Stimulated activated CD4-positive, alpha-beta T cell treated with anti-CD3 and anti-CD28 coated beads, Interleukin-4, amount 100 ng/mL, for 48 hours (primary cell): Measurements from ENCODE around the gene PMS2.
"Not testable (repeated sequence)": the region's sequence is repeated elsewhere in the genome, so short reads cannot be mapped to it uniquely, and the experiment has no call there.

ENCODE experiments used
- DNase-seq, 2 donors: peaks; one replicate each; pipeline ENCODE4 v3.0.0-alpha.2; 2020; ENCODE audit warnings: low read depth in 2 of 2

PMS2 gene, protein sequence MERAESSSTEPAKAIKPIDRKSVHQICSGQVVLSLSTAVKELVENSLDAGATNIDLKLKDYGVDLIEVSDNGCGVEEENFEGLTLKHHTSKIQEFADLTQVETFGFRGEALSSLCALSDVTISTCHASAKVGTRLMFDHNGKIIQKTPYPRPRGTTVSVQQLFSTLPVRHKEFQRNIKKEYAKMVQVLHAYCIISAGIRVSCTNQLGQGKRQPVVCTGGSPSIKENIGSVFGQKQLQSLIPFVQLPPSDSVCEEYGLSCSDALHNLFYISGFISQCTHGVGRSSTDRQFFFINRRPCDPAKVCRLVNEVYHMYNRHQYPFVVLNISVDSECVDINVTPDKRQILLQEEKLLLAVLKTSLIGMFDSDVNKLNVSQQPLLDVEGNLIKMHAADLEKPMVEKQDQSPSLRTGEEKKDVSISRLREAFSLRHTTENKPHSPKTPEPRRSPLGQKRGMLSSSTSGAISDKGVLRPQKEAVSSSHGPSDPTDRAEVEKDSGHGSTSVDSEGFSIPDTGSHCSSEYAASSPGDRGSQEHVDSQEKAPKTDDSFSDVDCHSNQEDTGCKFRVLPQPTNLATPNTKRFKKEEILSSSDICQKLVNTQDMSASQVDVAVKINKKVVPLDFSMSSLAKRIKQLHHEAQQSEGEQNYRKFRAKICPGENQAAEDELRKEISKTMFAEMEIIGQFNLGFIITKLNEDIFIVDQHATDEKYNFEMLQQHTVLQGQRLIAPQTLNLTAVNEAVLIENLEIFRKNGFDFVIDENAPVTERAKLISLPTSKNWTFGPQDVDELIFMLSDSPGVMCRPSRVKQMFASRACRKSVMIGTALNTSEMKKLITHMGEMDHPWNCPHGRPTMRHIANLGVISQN

DNA sequence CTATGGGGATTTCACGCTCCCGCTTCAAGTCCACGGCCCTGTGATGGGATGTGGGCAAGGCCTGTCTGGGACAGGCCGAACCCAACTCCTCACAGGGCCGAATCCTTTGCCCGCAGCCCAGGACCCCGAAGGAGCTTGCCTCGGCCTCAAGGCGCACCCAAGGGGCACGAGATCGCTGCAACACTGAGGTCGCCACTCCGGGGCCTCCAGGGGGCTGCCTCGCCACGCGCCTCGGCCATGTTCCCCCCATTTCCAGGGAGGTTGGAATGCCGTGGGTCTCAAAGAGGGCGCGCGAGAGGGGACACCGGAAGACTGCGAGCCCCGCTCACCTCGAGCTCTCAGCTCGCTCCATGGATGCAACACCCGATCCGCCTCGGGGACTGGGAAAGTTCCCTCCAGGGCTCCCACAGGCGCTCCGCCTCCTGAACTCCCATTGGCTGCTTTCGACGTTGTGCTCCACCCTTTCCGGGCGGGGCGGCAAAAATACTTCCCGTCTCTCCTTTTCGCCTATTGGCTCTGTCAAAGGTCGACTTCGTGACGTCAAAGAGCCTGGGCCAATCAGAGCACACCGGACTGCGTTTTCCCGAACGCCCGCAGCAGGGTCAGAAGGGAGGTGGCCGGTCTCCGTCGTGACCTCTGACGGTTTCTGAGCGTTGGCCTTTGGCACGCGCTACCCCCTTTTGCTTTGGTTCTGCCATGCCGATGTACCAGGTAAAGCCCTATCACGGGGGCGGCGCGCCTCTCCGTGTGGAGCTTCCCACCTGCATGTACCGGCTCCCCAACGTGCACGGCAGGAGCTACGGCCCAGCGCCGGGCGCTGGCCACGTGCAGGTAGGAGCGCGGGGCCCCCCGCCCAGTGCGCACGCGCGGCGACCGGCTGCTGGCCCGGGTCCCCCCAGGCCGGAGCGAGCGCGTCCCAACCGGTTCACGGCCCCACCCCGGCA is at the start of gene PMS2, which contains the start of gene AIMP2:
Gene PMS2, minus strand, starts transcription at position 382 of the 944 bp plus-strand sequence. Its CDS starts 30 bp downstream, at position 352.
Gene AIMP2, plus strand, starts transcription at position 605 of the 944 bp plus-strand sequence. Its CDS starts 92 bp downstream, at position 697.
- peak; percentile 93 to 97 for DNase-seq

DNA sequence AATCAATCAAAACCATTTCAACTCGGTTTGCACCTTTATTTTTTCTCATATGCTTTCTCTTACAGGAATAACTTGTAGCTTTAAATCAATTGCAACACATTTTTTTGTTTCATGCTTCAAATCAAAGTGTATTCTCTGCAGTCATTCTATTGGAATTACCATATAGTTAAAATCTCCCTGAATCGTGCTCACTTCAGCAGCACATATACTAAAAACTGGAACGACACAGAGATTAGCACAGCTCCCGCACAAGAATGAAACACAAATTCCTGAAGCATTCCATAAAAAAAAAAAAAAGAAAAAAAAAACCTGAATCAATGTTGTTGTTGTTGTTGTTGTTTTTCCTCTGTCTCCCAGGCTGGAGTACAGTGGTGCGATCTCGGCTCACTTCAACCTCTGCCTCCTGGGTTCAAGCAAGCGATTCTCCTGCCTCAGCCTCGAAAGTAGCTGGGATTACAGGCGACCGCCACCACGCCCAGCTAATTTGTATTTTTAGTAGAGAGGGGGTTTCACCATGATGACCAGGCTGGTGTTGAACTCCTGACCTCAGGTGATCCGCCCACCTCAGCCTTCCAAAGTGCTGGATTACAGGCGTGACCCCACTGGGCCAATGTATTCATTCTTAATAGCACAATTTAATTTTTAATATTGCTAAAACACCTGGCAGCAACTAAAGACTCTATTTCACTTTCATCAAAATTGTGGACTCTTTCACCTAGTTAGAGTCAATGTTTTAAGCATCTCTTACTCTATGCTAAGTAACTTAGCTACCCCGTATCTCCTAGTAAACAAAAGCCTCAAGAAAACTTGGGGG is 48.7 kb upstream of the PMS2 start:
- DNase-seq, result no peak

DNA sequence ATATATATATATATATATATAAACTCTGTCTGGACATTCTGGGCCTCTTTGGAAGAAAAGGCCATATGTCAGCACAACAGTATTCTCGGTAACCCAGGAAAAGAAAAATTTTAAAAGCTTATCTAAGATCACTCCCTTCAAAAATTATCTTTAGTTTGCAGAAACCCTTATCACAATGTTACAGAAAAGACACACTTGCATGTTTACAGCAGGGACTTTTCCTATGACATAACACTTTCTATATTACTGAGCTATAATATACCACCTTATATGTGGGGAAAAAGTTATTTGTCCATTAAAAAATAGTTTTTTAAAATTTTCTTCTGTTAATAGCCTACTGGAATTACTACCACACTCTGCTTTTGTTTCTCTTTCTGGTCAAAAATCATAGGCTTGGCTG is 47.8 kb upstream of the PMS2 start:
- DNase-seq, result no peak

DNA sequence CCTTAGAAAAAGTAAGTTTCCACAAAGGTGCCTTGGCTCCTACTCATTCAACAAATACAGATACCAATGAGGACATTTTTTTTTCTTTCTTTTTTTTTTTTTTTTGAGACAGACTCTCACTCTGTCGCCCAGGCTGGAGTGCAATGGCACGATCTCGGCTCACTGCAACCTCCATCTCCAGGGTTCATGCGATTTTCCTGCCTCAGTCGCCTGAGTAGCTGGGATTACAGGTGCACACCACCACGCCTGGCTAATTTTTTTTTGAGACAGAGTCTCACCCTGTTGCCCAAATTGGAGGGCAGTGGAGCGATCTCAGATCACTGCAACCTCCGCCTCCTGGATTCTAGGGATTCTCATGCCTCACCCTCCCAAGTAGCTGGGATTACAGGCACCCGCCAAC is 42.3 kb upstream of the PMS2 start:
- not testable (repeated sequence) for DNase-seq

DNA sequence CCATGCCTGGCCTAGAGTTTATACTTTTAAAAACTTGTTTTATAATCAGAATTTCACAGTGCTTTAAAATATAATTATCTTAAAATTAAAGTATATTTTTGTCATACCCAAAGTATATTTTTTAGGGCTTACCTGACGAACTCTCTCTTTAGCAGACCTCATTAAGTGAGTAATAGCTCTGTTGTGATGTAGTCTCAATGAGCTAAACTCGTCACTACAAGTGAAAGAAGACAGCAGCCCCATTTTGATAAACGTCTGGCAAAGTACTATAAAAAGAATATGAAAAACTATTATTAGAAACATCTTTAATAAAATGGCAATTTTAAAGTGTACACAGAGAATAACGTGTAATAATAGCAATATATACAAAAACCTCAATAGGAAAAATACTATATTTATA is 40.9 kb upstream of the PMS2 start:
- no peak for DNase-seq

DNA sequence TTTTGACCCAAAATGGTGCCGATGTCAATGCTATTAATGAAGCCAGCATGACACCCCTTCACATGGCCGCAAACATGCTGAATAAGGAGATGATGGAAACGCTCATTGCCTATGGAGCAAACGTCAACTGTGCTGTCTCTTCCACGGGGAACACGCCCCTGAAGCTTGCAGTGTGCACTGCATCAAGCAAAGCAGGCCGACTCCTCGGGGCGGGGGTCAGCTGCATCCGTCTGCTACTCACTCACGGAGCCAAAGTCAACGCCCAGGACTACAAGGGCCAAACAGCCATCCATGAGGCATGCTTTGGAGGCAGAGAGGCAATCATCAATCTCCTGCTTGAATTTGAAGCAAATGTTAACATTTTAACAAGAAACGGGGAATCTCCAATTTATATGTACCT is 26.8 kb upstream of the PMS2 start:
- no peak for DNase-seq

DNA sequence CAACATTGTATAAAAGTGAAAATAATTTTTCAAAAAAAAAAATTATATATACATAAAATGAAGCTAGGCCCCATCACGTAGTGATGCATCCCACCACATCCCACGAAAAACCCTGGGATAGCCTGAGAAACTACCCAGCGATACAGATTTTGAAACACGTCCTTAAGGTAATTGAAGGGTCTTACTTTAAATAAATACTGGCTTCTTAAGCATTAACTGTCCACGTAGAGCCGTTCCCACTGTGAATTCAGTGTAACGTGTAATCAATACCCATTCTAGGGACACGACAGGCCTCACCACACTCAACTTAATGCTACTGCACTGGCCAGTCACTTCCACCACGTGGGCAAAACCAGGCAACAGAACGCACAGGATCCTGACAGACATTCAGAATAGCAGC is 26.3 kb upstream of the PMS2 start:
- no peak for DNase-seq

DNA sequence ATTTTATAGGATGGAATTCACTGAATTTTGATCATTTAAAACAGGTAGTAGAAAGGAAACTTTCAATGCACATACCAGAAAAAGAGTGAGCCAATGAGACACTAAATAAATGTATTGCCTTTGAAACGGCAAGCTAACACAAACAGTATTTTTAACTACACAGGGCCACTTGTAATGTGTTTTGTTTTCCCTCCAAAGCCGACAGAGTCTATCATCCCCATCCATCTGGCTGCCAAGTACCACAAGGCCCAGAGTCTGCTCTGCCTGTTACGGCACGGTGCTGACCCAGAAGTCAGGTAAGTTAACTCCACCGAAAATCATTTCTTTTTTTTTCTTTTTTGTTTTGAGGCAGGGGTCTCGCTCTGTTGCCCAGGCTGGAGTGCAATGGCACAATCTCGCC is 23.8 kb upstream of the PMS2 start:
- no peak for DNase-seq

DNA sequence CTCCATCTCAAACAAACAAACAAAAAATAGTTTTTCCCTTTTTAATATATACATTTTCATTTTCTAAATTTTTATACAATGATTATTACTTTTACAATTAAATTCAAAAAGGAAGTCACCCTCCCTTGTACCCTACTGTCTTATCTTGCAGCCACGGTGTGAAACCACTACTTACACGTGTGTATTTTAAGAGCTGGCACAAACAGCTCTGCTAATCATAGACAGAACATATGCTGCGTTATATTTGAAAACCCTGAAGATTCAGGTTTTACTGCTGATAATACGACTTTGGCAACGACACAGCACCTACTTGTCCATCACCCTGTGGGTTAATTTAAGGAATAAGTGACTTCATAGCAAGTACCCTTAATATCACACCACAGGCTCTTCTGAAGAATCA is 23.3 kb upstream of the PMS2 start:
- no peak for DNase-seq

DNA sequence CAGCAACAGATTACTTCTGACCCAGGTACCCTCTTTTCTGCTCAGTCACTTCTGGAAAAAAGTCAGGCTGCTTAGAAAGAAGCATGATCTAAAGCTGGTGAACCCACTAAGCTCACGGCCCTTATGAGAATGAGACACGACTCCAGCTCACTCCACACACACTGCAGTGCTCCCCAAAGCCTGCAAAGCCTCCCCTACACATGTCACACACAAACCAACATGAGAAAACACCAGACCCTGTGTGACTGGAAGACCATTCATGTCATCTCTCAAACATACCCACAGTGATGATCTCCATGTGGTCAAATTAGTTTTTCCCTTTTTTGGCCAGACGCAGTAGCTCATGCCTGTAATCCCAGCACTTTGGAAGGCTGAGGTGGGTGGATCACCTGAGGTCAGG is 22.7 kb upstream of the PMS2 start:
- DNase-seq, result no peak

DNA sequence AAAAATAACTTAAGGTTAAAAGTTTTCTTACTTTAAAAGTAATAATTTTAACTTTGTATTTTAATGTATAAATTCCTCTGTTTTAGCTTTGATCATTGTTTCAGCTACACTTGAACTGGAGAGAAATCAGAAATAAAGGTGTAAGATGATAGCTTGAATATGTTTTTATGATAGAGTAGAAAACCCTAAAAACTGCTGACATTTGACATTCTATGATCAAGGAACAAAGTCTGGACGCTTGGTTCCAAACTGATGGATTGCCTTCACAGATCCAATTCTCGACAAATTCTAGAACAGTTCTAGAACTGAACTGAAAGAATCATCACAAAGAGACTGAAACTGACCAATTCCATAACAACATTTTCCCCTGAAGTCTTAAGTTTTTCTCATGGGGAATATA is 22.1 kb upstream of the PMS2 start, which contains the start of gene ANKRD61:
Gene ANKRD61, plus strand, starts transcription at position 389 of the 400 bp plus-strand sequence. Its CDS starts 0 bp downstream, at position 389.
- no peak for DNase-seq

DNA sequence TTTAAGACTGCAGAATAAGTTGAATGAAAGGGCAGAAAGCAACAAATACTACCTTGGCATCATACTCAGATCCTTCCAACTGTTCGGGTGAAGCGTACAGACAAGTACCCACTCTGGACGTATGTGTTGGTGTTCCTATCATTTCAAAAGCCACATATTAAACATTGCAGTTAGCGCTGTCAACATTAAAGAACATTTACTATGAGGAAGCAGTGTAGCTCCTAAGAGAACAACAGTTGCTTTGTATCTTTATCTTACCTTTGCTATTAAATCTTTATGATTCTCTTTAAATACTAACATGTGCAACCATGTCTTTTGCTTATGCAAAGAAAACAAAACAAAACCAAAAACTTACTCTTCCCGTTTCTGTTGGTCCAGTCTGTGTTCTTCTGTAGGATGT is 19.7 kb upstream of the PMS2 start:
- no peak for DNase-seq

DNA sequence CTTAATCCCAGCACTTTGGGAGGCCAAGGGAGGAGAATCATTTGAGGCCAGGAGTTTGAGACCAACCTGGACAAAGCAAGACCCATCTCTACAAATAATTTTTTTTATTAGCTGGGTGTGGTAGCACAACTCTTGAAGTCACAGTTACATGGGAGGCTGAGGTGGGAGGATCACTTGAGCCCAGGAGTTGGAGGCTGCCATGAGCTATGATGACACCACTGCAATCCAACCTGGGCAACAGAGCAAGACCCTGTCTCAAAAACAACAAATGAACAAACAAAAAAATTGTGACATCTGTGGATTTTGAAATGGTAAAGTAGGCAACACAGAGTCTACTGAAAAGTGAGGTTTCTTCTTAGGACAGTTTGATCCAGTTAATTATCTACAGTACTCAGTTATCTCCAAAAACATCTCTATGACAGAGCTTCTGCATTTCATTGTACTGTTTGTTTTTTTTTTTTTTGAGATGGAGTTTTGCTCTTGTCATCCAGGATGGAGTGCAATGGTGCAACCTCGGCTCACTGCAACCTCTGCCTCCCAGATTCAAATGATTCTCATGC is 19.0 kb upstream of the PMS2 start:
- no peak for DNase-seq

DNA sequence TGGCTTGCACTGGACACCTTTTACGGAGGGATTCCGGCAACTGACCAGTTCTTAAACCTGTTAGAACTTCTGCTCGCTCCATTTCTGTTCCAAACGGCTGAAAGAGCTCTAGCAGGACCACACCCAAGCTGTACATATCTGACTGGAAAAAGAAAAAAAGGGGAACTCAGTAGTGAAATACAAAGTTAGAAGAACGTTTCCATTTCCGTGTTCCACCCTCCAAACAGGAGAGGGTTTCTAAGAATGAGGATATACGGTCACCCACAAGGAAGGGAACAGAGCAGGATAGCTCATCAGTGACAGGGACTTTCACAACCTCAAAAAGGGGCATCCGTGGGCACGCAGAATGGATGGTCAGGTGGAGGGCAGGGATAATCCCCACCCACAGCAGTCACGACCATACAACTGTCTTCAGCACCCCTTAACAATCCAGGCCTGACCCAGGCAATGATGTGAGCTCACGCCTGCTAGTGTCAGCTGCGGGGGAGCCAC is 18.0 kb upstream of the PMS2 start:
- no peak for DNase-seq

DNA sequence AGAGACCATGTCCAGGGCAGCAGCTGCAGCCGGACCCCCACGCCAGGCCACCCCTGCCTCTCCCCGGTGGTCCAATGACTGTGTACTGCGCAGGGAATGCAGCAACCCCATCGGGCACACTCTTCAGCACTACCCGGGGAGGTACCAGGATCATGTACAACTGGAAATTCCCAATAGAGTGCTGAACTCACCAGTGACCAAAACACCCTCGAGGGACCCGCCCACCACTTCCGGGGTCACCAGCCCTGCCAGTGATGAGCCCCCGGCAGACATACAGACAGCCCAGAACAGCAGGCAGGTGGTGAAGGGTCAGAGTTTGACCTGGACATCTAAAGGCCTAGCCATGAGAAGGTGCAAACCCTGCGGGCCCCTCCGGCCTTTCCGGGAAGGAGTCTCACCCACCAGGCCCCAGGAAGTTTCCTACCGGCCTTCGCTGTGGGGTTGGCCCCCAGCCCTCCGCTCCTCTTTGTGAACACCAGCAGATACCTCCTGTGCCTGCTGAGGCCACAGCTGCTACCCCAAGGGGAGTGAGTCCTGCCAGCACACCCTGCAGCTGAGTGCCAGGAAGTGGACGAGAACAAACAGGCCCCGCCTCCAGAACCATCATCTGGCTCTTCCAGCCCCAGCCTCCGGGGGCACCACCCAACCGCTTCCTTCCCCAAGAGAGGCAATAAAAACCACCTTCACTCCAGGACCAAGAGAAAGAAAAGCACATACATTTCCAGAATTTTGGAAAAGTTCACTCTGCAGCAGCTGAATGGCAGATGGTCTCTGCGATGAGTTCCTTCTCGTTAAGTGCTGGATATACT is 17.4 kb upstream of the PMS2 start:
- peak; percentile 39 to 44 for DNase-seq

DNA sequence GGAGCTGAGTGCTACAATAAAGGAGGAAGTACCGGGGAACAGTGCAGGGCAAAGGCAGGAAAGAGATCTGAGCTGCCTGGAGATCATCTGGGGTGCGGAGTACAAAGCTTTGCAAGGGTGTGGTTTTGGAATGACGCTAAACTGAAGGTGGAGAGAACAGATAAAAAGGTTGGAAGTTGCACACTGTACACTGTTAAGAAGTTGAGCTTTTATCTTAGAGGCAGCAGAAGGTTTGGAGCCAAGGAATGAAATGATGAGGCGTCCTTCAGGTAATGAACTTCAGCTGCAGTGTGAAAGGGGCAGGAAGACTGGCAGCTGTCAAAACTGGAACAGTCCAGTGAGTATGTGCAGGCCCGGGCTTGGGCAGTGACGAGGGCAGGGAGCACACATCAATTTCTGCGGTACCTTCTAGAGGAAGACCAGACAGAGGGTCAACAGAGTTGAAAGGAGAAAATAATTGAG is 15.2 kb upstream of the PMS2 start:
- no peak for DNase-seq

DNA sequence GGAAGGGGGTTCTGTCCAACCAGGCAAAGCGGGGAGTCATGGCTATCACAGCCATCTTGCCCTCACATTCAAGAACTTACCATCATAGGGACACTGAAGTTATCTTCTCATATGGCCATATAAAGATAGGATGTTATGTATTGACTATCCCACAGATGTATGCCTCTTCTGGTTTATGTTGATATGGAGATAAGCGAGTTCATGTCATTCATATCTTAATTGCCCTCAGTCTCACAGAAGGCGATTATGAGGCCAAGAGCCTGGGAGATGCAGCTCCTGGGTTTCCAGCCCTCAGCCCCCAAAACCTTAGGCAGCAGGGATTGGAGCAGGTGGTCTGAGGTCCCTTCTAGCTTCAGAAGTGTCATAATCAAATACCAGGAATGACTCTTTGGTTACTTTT is 13.9 kb upstream of the PMS2 start:
- no peak for DNase-seq

DNA sequence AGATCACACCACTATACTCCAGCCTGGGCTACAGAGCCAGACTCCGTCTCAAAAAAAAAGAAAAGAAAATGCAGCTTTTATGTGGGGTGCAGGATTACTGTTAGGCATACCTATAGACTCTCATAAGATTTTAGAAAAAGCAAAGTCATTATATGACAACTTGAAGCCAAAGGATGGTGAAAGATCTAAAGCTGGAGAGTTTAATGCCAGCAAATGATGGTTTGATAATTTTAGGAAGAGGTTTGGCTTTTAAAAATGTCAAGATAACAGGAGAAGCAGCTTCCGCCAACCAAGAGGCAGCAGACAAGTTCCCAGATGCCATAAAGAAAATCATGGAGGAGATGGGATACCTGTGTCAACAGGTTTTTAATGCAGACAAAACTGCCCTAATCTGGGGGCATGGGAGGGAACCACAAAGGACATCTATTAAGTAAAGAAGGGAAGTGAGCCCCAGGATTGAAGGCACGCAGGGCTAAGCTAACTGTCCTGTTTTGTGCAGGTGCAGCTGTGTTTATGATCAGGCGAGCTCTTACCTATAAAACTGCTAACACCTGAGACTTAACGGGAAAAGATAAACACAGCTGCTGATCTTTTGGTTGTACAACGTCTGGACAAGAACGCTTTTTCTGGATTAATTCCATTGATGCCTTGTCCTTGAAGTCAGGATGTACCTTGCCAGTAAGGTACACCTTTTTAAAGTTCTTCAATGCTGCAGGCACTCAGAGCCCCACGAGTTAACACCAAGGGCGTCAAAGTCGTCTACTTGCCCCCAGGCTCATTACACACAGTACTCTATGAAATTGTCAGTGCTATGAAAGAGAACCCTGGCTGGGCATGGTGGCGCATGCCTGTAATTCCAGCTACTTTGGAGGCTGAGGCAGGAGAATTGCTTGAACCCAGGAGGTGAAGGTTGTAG is 11.8 kb upstream of the PMS2 start:
- DNase-seq, result no peak
